GM23338 (cell line): ENCODE measurements around the gene RPN1. TPM values are rescaled to one million over a fixed set of nuclear protein-coding genes. Genes with fewer than 3 reads are reported as not detected.

Experiments used
- ATAC-seq: fragments of 200-7000 bp; cut with Tn5 transposase; 3 replicates; pipeline ENCODE4 v1.9.1; 2020
- DNase-seq: peaks from one replicate; pipeline ENCODE4 v3.0.0-alpha.2; 2015; ENCODE audit warnings: low spot score
- H2AFZ ChIP-seq: fragments of 200-600 bp; sonication (generic); 2 replicates; pipeline ENCODE4 v1.8.0; 2016; ENCODE audit warnings: antibody characterized with exemption, mild to moderate bottlenecking, moderate library complexity
- H3F3A ChIP-seq: fragments of 200-600 bp; sonication (generic); replicated peaks from 2 replicates; pipeline ENCODE4 v1.8.0; 2017; ENCODE audit warnings: antibody characterized with exemption, mixed run types, low read depth
- H3K27ac ChIP-seq: fragments of 200-600 bp; sonication (generic); 2 replicates; pipeline ENCODE4 v1.6.1; 2016; ENCODE audit warnings: low read depth
- H3K27me3 ChIP-seq: fragments of 200-600 bp; sonication (generic); 2 replicates; pipeline ENCODE4 v1.8.0; 2016; ENCODE audit warnings: mild to moderate bottlenecking, mixed run types, moderate library complexity; ENCODE audit not compliant: insufficient read depth
- H3K36me3 ChIP-seq: fragments of 200-600 bp; sonication (generic); 2 replicates; pipeline ENCODE4 v1.8.0; 2016; ENCODE audit warnings: mild to moderate bottlenecking; ENCODE audit not compliant: insufficient read depth
- H3K4me1 ChIP-seq: fragments of 200-600 bp; sonication (generic); 2 replicates; pipeline ENCODE4 v1.8.0; 2016; ENCODE audit warnings: mild to moderate bottlenecking, moderate library complexity; ENCODE audit not compliant: insufficient read depth
- H3K4me2 ChIP-seq: fragments of 200-600 bp; sonication (generic); 2 replicates; pipeline ENCODE4 v1.7.1; 2017; ENCODE audit warnings: mixed run types
- H3K4me3 ChIP-seq: fragments of 200-600 bp; sonication (generic); 2 replicates; pipeline ENCODE4 v1.6.1; 2016; ENCODE audit warnings: mixed run types
- H3K79me2 ChIP-seq: fragments of 200-600 bp; sonication (generic); replicated peaks from 2 replicates; pipeline ENCODE4 v1.8.0; 2017; ENCODE audit warnings: mild to moderate bottlenecking; ENCODE audit not compliant: insufficient read depth
- H3K9me2 ChIP-seq: fragments of 200-600 bp; sonication (generic); 2 replicates; pipeline ENCODE4 v1.8.0; 2017; ENCODE audit not compliant: insufficient read depth
- H4K20me1 ChIP-seq: fragments of 200-600 bp; sonication (generic); replicated peaks from 2 replicates; pipeline ENCODE4 v1.8.0; 2017; ENCODE audit warnings: mild to moderate bottlenecking; ENCODE audit not compliant: insufficient read depth
- H3K27ac Mint-ChIP-seq: 2 replicates; pipeline ENCODE4 v1.8.0; 2020; ENCODE audit warnings: inconsistent platforms, mild to moderate bottlenecking, moderate library complexity, mixed read lengths
- H3K27me3 Mint-ChIP-seq: 3 replicates; pipeline ENCODE4 v1.8.0; 2022; ENCODE audit warnings: low read depth, mild to moderate bottlenecking, moderate library complexity, mixed read lengths, inconsistent platforms; ENCODE audit not compliant: insufficient read depth, poor library complexity
- H3K36me3 Mint-ChIP-seq: 3 replicates; pipeline ENCODE4 v1.8.0; 2021; ENCODE audit warnings: low read depth, mild to moderate bottlenecking, inconsistent platforms, moderate library complexity, mixed read lengths
- H3K4me1 Mint-ChIP-seq: 3 replicates; pipeline ENCODE4 v1.8.0; 2020; ENCODE audit warnings: mild to moderate bottlenecking, inconsistent platforms, mixed read lengths
- H3K4me3 Mint-ChIP-seq: 3 replicates; pipeline ENCODE4 v1.8.0; 2021; ENCODE audit warnings: moderate library complexity, mild to moderate bottlenecking, inconsistent platforms, mixed read lengths
- H3K9me3 Mint-ChIP-seq: 3 replicates; pipeline ENCODE4 v1.8.0; 2020; ENCODE audit warnings: moderate library complexity, mild to moderate bottlenecking, inconsistent platforms, mixed read lengths
- CREB1 ChIP-seq: fragments of 250-450 bp; sonication (Bioruptor Pico); IDR thresholded peaks from 2 replicates; pipeline ENCODE4 v1.5.0; 2020; ENCODE audit warnings: low read depth, mild to moderate bottlenecking, moderate library complexity
- CTCF ChIP-seq, 2 experiments: fragments of 200-600 bp in 1 of 2; sonication (generic) in 1 of 2; conservative IDR thresholded peaks; 2 replicates each; pipeline versions ENCODE4 v1.5.1 to v1.6.1; 2016 to 2017; ENCODE audit warnings: antibody characterized with exemption in 2 of 2, low read depth in 2 of 2, mild to moderate bottlenecking in 2 of 2, moderate library complexity in 1 of 2
- ETS1 ChIP-seq: IDR thresholded peaks from 2 replicates; pipeline ENCODE4 v1.6.1; 2016; ENCODE audit warnings: antibody characterized with exemption
- EZH2phosphoT487 ChIP-seq: fragments of 200-600 bp; sonication (generic); IDR thresholded peaks from one replicate; pipeline ENCODE4 v1.8.1; 2018; ENCODE audit warnings: antibody characterized with exemption; ENCODE audit not compliant: unreplicated experiment
- JUNB ChIP-seq: IDR thresholded peaks from one replicate; pipeline ENCODE4 v1.6.1; 2016; ENCODE audit warnings: antibody characterized with exemption; ENCODE audit not compliant: unreplicated experiment
- POLR2AphosphoS5 ChIP-seq: IDR thresholded peaks from 2 replicates; pipeline ENCODE4 v1.6.1; 2016; ENCODE audit warnings: antibody characterized with exemption, low read depth
- STAT1 ChIP-seq: IDR thresholded peaks from one replicate; pipeline ENCODE4 v1.6.1; 2016; ENCODE audit warnings: antibody characterized with exemption; ENCODE audit not compliant: unreplicated experiment
- ZNF114 ChIP-seq: fragments of 250-450 bp; sonication (Bioruptor Pico); IDR thresholded peaks from 2 replicates; pipeline ENCODE4 v1.5.0; 2020; ENCODE audit warnings: mild to moderate bottlenecking, moderate library complexity
- ZNF331 ChIP-seq: fragments of 250-450 bp; sonication (Bioruptor Pico); IDR thresholded peaks from 2 replicates; pipeline ENCODE4 v1.5.0; 2020; ENCODE audit warnings: low read depth, mild to moderate bottlenecking, moderate library complexity
- polyA plus RNA-seq: library from polyadenylated mRNA; unstranded; fragments of >200 nt; fragmentation: Nextera tagmentation; extraction: Ambion mirVana; gene quantifications from 2 replicates; pipeline ENCODE4 v1.2.1, GENCODE V29; 2016
- total RNA-seq: library from RNA; depleted of rRNA; stranded (reverse); fragments of >200 nt; shearing (Covaris generic); gene quantifications from 2 replicates; pipeline ENCODE4 v1.2.3, GENCODE V29; 2014

RPN1 gene
- total and polyA plus RNA-seq, 2 experiments from 2014 or later: 111 to 231 TPM

GRCh38 chr3:128618398-128618726 is 32.3 kb downstream of the RPN1 start (continued):
- TF ChIP-seq STAT1 (no peak), ETS1 (no peak), ZNF331 (CRISPR knock-in tag) (no peak), ZNF114 (no peak), CREB1 (CRISPR knock-in tag) (no peak)

- H3K27ac ChIP-seq: peak overlapping the region; percentile 95
- H3K79me2 ChIP-seq: no peaks in the 10 kb centered on the region
- peak overlapping the region; percentile 89 for H3K4me3 ChIP-seq
- Mint-ChIP-seq H3K9me3 (no peaks in the 10 kb centered on the region), H3K4me3 (peak overlapping the region; percentile 97), H3K4me1 (peaks cover 13% of the 10 kb centered on the region), H3K27me3 (peaks cover 16% of the 10 kb centered on the region), H3K27ac (peak overlapping the region; percentile 97), H3K36me3 (peaks cover 41% of the 10 kb centered on the region)
- H3K27me3 ChIP-seq: no peaks in the 10 kb centered on the region
- H3F3A ChIP-seq: peaks cover 12% of the 10 kb centered on the region; the same call in 1 of the 2 replicates
- H2AFZ ChIP-seq: peak overlapping the region; percentile 93
- DNase-seq: peak; percentile 99
- H3K4me2 ChIP-seq: peak overlapping the region; percentile 95
- peaks cover 11% of the 10 kb centered on the region for H3K36me3 ChIP-seq
- H3K9me2 ChIP-seq: no peaks in the 10 kb centered on the region
- no peaks in the 10 kb centered on the region; the same call in none of the 2 replicates for H4K20me1 ChIP-seq
- peak; percentile 90 for ATAC-seq
- TF ChIP-seq CTCF (conservative IDR thresholded peaks at IDR 0.05; ENCODE audit: low read depth in 2 of 2) (peak; percentile 70 to 83), CREB1 (CRISPR knock-in tag) (peak; percentile 82), ETS1 (peak; percentile 45; the same call in 1 of the 2 replicates), POLR2AphosphoS5 (peak; percentile 70), JUNB (no peak)
- peaks cover 12% of the 10 kb centered on the region; the same call in 1 of the 2 replicates for H3K4me1 ChIP-seq
These were observed 32.8 kb downstream of the RPN1 start for GRCh38 chr3:128617557-128618397.

- no peak for TF ChIP-seq EZH2phosphoT487
- no peak for TF ChIP-seq ZNF331 (CRISPR knock-in tag)
- Histone ChIP-seq H3F3A (peaks cover 12% of the 10 kb centered on the region; the same call in 1 of the 2 replicates), H3K4me3 (peak overlapping the region; percentile 89), H3K79me2 (no peaks in the 10 kb centered on the region), H3K36me3 (peaks cover 11% of the 10 kb centered on the region), H3K4me1 (peaks cover 12% of the 10 kb centered on the region; the same call in 1 of the 2 replicates), H3K4me2 (peak overlapping the region; percentile 95), H3K9me2 (no peaks in the 10 kb centered on the region), H3K27ac (no peak overlapping the region), H3K27me3 (no peaks in the 10 kb centered on the region), H2AFZ (no peak overlapping the region; the same call in 1 of the 2 replicates), H4K20me1 (no peaks in the 10 kb centered on the region; the same call in none of the 2 replicates)
- H3K27me3 Mint-ChIP-seq: peaks cover 16% of the 10 kb centered on the region
- no peak for DNase-seq
- no peak for ATAC-seq
- H3K4me1 Mint-ChIP-seq: peaks cover 13% of the 10 kb centered on the region
- peaks cover 37% of the 10 kb centered on the region for H3K36me3 Mint-ChIP-seq
- H3K9me3 Mint-ChIP-seq: no peaks in the 10 kb centered on the region
- peak overlapping the region; percentile 97 for H3K4me3 Mint-ChIP-seq
- H3K27ac Mint-ChIP-seq: no peak overlapping the region
These were observed 33.4 kb downstream of the RPN1 start for GRCh38 chr3:128617270-128617556.
